A673 (cell line): ENCODE data around the gene SPDYE4. TPM values are rescaled to one million over a fixed set of nuclear protein-coding genes. Genes with fewer than 3 reads are reported as not detected.

Source experiments
- BruUV-seq: library from RNA; stranded (reverse); fragments of 400-500 nt; replicated peaks from 2 replicates; lab custom pipeline; 2021; lab: Mats Ljungman, UMichigan
- CTCF ChIA-PET: fragments of 300-600 bp; sonication (Branson Sonifier 250); formaldehyde crosslinking; loops from one replicate; lab custom pipeline; 2022; ENCODE audit warnings: antibody characterized with exemption; lab: Charles Lee
- POLR2A ChIA-PET: fragments of 300-600 bp; sonication (Branson Sonifier 250); formaldehyde crosslinking; loops from one replicate; lab custom pipeline; 2022; ENCODE audit warnings: antibody characterized with exemption; ENCODE audit not compliant: low non-redundant PET; lab: Charles Lee
- DNase-seq: peaks from one replicate; pipeline ENCODE4 v3.0.0-alpha.2; 2015; ENCODE audit warnings: low spot score
- H3K27ac ChIP-seq: fragments of 200-600 bp; sonication (generic); 2 replicates; pipeline ENCODE4 v1.5.1; 2016; ENCODE audit warnings: mixed run types, low read depth, mild to moderate bottlenecking, mixed read lengths, antibody characterized with exemption, low read length; ENCODE audit not compliant: poor library complexity, severe bottlenecking
- H3K27me3 ChIP-seq: fragments of 200-600 bp; sonication (generic); replicated peaks from 2 replicates; pipeline ENCODE4 v1.6.1; 2017; ENCODE audit warnings: mixed run types, low read depth, mild to moderate bottlenecking, mixed read lengths, antibody characterized with exemption, low read length; ENCODE audit not compliant: insufficient read depth, poor library complexity
- H3K36me3 ChIP-seq: fragments of 200-600 bp; sonication (generic); 2 replicates; pipeline ENCODE4 v1.6.1; 2016; ENCODE audit warnings: mixed run types, mild to moderate bottlenecking, mixed read lengths, antibody characterized with exemption, low read length; ENCODE audit not compliant: insufficient read depth, poor library complexity, severe bottlenecking
- H3K4me1 ChIP-seq: fragments of 200-600 bp; sonication (generic); 2 replicates; pipeline ENCODE4 v1.6.1; 2017; ENCODE audit warnings: mixed run types, mild to moderate bottlenecking, mixed read lengths, antibody characterized with exemption, low read length; ENCODE audit not compliant: insufficient read depth, poor library complexity, severe bottlenecking
- H3K4me3 ChIP-seq: fragments of 200-600 bp; sonication (generic); 2 replicates; pipeline ENCODE4 v1.5.1; 2016; ENCODE audit warnings: low read depth, mixed run types, mild to moderate bottlenecking, mixed read lengths, low read length; ENCODE audit not compliant: poor library complexity, severe bottlenecking
- H3K9me3 ChIP-seq: fragments of 200-600 bp; sonication (generic); 2 replicates; pipeline ENCODE4 v1.6.1; 2016; ENCODE audit warnings: mixed run types, low read depth, mild to moderate bottlenecking, mixed read lengths, antibody characterized with exemption, low read length; ENCODE audit not compliant: poor library complexity, severe bottlenecking
- EZH2 ChIP-seq: fragments of 200-600 bp; sonication (generic); IDR thresholded peaks from 2 replicates; pipeline ENCODE4 v1.6.1; 2017; ENCODE audit warnings: borderline replicate concordance, low read depth, mild to moderate bottlenecking, mixed read lengths, antibody characterized with exemption, low read length; ENCODE audit not compliant: poor library complexity, severe bottlenecking
- intact Hi-C: fragments of 100-400 bp; cut with micrococcal nuclease; formaldehyde crosslinking; loops from one replicate; pipeline ENCODE4 v1.10.0; 2022; ENCODE audit not compliant: unreplicated experiment
- total RNA-seq: library from RNA; stranded (reverse); gene quantifications from 2 replicates; pipeline ENCODE4 v1.2.3, GENCODE V29; 2021
- TF ChIP-seq, protein P1 (sequence below): fragments of 300-800, 200-600 bp; sonication (generic); conservative IDR thresholded peaks from 2 replicates; pipeline ENCODE4 v1.5.1; 2017; ENCODE audit warnings: low read depth, mild to moderate bottlenecking, antibody characterized with exemption, low read length, moderate library complexity, mixed read lengths

SPDYE4 gene
- total RNA-seq, 1 experiment from 2014 or later = not detected

DNA sequence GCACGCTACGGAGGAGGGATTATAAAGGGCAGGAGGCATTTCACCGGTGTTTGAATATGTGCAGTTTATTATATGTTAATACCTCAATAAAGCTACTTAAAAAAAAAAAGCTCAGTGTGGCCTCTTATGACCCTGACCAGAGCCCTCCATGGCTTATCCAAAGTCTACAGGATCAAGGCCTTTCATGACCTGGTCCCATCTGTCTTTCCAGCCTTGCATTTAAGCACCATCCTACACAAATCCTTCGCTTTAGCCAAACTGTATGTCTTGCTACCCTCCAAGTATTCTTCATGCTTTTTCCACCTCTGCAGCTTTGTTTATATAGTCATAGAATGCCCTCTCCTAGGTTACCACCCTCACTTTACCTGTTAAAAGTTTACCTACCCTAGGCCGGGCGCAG lies 34.3 kb upstream of the SPDYE4 start:
- no peaks in the 10 kb centered on the region for H3K36me3 ChIP-seq
- DNase-seq = no peak
- H3K27me3 ChIP-seq = no peaks in the 10 kb centered on the region
- ChIA-PET CTCF (no interaction called here), POLR2A (interaction anchor here (0.6 kb wide), 1 partner anchor 619 kb away, joined by 3 read pairs; no protein-coding TSS in a partner anchor)
- H3K4me3 ChIP-seq = no peak overlapping the region
- no peaks in the 10 kb centered on the region for H3K4me1 ChIP-seq
- no peak overlapping the region for H3K27ac ChIP-seq
- no TSS peak for BruUV-seq
- no peak for TF ChIP-seq EZH2
- TF ChIP-seq, protein P1, sequence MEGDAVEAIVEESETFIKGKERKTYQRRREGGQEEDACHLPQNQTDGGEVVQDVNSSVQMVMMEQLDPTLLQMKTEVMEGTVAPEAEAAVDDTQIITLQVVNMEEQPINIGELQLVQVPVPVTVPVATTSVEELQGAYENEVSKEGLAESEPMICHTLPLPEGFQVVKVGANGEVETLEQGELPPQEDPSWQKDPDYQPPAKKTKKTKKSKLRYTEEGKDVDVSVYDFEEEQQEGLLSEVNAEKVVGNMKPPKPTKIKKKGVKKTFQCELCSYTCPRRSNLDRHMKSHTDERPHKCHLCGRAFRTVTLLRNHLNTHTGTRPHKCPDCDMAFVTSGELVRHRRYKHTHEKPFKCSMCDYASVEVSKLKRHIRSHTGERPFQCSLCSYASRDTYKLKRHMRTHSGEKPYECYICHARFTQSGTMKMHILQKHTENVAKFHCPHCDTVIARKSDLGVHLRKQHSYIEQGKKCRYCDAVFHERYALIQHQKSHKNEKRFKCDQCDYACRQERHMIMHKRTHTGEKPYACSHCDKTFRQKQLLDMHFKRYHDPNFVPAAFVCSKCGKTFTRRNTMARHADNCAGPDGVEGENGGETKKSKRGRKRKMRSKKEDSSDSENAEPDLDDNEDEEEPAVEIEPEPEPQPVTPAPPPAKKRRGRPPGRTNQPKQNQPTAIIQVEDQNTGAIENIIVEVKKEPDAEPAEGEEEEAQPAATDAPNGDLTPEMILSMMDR = no peak
- H3K9me3 ChIP-seq = peaks cover 6% of the 10 kb centered on the region
- intact Hi-C loops = no loop called here

DNA sequence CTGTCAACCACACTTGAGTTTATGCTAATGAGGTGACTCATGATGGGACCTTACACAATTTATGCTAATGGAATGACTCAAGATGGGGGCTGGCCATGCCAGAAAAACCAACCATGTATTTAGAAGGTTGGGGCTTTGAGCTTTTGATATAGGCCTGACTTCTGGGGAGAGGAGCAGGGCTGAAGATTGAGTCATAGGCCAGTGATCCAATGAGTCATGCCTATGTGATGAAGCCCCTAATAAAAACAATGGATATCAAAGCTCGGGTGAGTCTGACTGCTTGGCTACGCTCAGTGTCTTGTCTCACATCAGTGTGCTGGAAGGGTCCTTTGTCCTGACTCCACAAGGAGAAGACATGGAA lies 33.5 kb upstream of the SPDYE4 start:
- H3K9me3 ChIP-seq = peaks cover 6% of the 10 kb centered on the region
- H3K27me3 ChIP-seq = no peaks in the 10 kb centered on the region
- POLR2A ChIA-PET = no interaction called here
- intact Hi-C loops = no loop called here
- H3K4me1 ChIP-seq = no peaks in the 10 kb centered on the region
- H3K36me3 ChIP-seq = no peaks in the 10 kb centered on the region
- no peak overlapping the region for H3K4me3 ChIP-seq
- no peak overlapping the region for H3K27ac ChIP-seq
- no TSS peak for BruUV-seq
- peak; percentile 70 for DNase-seq
- CTCF ChIA-PET = interaction anchor here (0.6 kb wide), 1 partner anchor 73 kb away, joined by 4 read pairs; no protein-coding TSS in a partner anchor
- TF ChIP-seq EZH2 = no peak
- TF ChIP-seq, protein P1 = no peak

DNA sequence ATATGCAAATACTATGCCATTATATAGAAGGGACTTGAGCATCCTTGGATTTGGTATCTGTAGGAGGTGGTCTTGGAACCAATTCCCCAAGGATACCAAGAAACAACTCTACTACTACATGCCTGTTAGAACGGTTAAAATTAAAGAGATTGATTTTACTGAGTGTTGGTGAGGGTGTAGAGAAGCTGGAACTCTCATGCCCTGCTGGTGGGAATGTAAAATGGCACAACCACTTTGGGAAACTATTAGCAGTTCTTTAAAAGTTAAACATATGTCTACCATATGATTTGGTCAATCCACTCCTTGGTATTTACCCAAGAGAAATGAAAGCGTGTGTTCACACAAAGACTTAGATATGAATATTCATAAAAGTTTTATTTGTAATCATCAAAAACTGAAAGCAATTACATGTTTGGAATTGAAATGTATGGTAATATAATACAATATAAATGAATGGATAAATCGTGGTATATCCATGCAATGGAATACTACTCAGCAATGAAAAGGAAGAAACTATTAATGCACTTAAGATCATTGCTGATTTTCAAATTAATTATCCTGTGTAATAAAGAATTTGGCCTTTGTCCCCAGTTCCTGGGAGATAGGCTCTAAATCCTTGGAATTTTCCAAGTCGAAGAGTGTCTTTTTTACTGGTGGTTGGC lies 33.0 kb upstream of the SPDYE4 start:
- CTCF ChIA-PET = interaction anchor here (0.6 kb wide), 1 partner anchor 74 kb away, joined by 4 read pairs; no protein-coding TSS in a partner anchor
- intact Hi-C loops = no loop called here
- no TSS peak for BruUV-seq

More for the DNA sequence above, 33.0 kb upstream of the SPDYE4 start:
- Histone ChIP-seq H3K27me3 (no peaks in the 10 kb centered on the region), H3K9me3 (peaks cover 6% of the 10 kb centered on the region), H3K36me3 (no peaks in the 10 kb centered on the region), H3K4me3 (no peak overlapping the region), H3K27ac (no peak overlapping the region), H3K4me1 (no peaks in the 10 kb centered on the region)
- POLR2A ChIA-PET = no interaction called here
- no peak for TF ChIP-seq EZH2
- TF ChIP-seq, protein P1 = peak; percentile 20; the same call in 1 of the 2 replicates
- DNase-seq = no peak
